Measurements from ENCODE around the gene PPME1.
"Not testable (repeated sequence)": the region's sequence is repeated elsewhere in the genome, so short reads cannot be mapped to it uniquely, and the experiment has no call there.

PPME1 gene, protein sequence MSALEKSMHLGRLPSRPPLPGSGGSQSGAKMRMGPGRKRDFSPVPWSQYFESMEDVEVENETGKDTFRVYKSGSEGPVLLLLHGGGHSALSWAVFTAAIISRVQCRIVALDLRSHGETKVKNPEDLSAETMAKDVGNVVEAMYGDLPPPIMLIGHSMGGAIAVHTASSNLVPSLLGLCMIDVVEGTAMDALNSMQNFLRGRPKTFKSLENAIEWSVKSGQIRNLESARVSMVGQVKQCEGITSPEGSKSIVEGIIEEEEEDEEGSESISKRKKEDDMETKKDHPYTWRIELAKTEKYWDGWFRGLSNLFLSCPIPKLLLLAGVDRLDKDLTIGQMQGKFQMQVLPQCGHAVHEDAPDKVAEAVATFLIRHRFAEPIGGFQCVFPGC

DNA sequence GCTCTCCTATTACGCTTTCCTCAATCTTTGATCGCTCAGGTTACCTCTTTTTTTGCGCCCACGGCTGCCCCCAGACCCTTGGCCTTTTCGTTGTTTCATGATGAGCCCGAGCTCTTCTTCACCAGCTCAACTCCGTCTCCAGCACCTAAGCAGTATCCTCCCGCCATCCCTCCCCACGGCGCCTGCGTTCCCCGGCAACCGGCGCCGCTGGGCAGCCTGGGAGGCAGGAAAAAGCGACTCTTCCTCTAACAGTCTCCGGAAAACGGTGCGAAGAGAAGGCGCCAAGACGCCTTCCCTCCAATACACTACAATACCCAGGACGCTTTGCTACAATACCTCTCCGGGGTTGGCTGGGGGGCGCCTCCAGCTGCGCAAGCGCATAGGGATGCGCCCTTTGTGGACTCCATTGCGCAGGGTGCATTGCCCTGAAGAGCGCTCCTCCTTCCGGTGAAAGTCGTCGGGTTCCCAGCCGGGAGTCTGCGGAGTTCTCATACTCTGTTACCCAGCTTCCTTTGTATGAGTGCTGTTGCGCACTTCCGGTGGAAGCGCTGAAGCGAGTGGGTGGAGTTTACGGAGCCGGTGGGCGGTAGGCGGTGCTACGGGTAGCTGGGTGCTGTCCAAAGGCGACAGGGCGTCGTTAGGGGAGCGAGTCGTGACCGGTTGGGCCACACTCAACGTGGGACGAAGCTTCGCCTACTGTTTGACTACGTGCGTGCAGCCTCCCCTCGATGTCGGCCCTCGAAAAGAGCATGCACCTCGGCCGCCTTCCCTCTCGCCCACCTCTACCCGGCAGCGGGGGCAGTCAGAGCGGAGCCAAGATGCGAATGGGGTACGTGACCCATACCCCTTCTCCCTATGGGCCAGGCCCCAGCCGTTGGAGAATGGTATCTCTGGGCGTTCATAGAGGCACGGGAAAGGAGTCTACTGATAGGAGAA lies at the start of gene PPME1, which contains the start of gene C2CD3:
TSS of gene PPME1 (plus strand) at position 596 of the 936 bp plus-strand sequence. CDS start at position 729, 133 bp downstream.
TSS of gene C2CD3 (minus strand) at position 309 of the 936 bp plus-strand sequence. CDS start at position 99, 210 bp downstream.
- peak; percentile 99 for DNase-seq (ENCODE audit: extremely low read depth, low read depth)
- TF ChIP-seq CTCF (IDR thresholded peaks at IDR 0.05; ENCODE audit: low read depth, low read length, missing control alignments) = peak; percentile 38
- H3K4me3 ChIP-seq (replicated peaks; ENCODE audit: low read depth, low read length) = peak within 1 kb of the TSS; percentile 81

GRCh38 chr11:74121804-74122203 lies 49.3 kb upstream of the PPME1 start:
- DNase-seq (ENCODE audit: extremely low read depth, low read depth) = no peak
- TF ChIP-seq CTCF (IDR thresholded peaks at IDR 0.05; ENCODE audit: low read depth, low read length, missing control alignments) = no peak
- no peak overlapping the region for H3K4me3 ChIP-seq (replicated peaks; ENCODE audit: low read depth, low read length)

GRCh38 chr11:74123008-74123448 lies 48.1 kb upstream of the PPME1 start:
- no peak for DNase-seq (ENCODE audit: extremely low read depth, low read depth)
- TF ChIP-seq CTCF (IDR thresholded peaks at IDR 0.05; ENCODE audit: low read depth, low read length, missing control alignments) = no peak

GRCh38 chr11:74129121-74129520 lies 42.0 kb upstream of the PPME1 start:
- DNase-seq (ENCODE audit: extremely low read depth, low read depth); H3K4me3 ChIP-seq (replicated peaks; ENCODE audit: low read depth, low read length): not testable (repeated sequence)

More at GRCh38 chr11:74123008-74123448, 48.1 kb upstream of the PPME1 start:
- no peak overlapping the region for H3K4me3 ChIP-seq (replicated peaks; ENCODE audit: low read depth, low read length)

- no peak for TF ChIP-seq CTCF (IDR thresholded peaks at IDR 0.05; ENCODE audit: low read depth, low read length, missing control alignments)
- no peak for DNase-seq (ENCODE audit: extremely low read depth, low read depth)
- H3K4me3 ChIP-seq (replicated peaks; ENCODE audit: low read depth, low read length) = no peak overlapping the region
Observed at GRCh38 chr11:74132833-74133232, 38.3 kb upstream of the PPME1 start.

DNA sequence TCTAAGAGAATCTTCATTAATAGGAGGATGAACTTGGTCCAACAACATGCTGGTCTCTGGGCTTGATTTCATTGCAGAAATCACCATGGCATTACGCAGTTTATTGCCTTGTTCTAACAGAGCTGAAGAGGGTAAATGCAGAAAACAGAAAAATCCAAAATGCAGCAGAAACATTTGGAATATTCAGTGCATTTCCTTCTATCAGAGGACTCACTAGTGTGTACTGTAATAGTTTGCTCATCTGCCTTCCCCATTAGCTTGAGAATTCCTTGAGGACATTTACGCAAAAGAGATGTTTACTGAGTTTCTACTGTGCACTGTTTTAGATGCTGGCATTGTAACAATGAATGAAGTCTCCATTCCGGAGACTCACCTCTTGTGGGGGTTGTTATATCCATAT lies 37.7 kb upstream of the PPME1 start:
- no peak for TF ChIP-seq CTCF (IDR thresholded peaks at IDR 0.05; ENCODE audit: low read depth, low read length, missing control alignments)
- no peak for DNase-seq (ENCODE audit: extremely low read depth, low read depth)
- no peak overlapping the region for H3K4me3 ChIP-seq (replicated peaks; ENCODE audit: low read depth, low read length)

DNA sequence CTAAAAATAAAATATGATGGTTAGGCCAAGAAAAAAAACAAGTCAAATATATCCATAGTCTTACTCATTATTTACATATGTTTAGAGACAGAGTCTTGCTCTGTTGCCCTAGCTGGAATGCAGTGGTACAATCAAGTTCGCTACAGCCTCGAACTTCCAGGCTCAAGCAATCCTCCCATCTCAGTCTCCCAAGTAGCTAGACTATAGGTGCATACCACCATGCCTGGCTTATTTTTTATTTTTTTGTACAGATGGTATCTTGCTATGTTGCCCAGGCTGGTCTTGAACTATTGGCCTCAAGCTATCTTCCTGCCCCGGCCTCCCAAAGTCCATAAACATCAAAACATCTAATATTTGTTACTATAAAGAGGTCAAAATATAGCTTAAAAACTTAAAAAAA lies 36.4 kb upstream of the PPME1 start:
- no peak for DNase-seq (ENCODE audit: extremely low read depth, low read depth)
- no peak for TF ChIP-seq CTCF (IDR thresholded peaks at IDR 0.05; ENCODE audit: low read depth, low read length, missing control alignments)
- no peak overlapping the region for H3K4me3 ChIP-seq (replicated peaks; ENCODE audit: low read depth, low read length)

All from HFF-Myc (cell line).